HS-5 (cell line): ENCODE data around the gene STK38.
A peak's percentile ranks its signal among the peaks of the same experiment; 100 is the strongest.
"Not testable (repeated sequence)": the region's sequence is repeated elsewhere in the genome, so short reads cannot be mapped to it uniquely, and the experiment has no call there.

Experiments
- DNase-seq: peaks from one replicate; pipeline ENCODE4 v3.0.0-alpha.2; 2012; ENCODE audit warnings: low read depth

The STK38 gene

GRCh38 chr6:36487698-36488097, 59.6 kb downstream of the STK38 start:
- no peak for DNase-seq

GRCh38 chr6:36484736-36485135, 62.5 kb downstream of the STK38 start:
- no peak for DNase-seq

GRCh38 chr6:36483326-36483725, 64.0 kb downstream of the STK38 start:
- not testable (repeated sequence) for DNase-seq

GRCh38 chr6:36479256-36479655, 68.0 kb downstream of the STK38 start:
- DNase-seq: no peak

GRCh38 chr6:36478051-36478526, 69.2 kb downstream of the STK38 start:
- no peak for DNase-seq

- no peak for DNase-seq
Measured at GRCh38 chr6:36469946-36470345, 77.3 kb downstream of the STK38 start.

- DNase-seq: no peak
Measured at GRCh38 chr6:36469148-36469661, 78.1 kb downstream of the STK38 start.

- DNase-seq: no peak
Measured at GRCh38 chr6:36467625-36468024, 79.7 kb downstream of the STK38 start.

GRCh38 chr6:36464233-36464632, 83.0 kb downstream of the STK38 start:
- DNase-seq: no peak

GRCh38 chr6:36463676-36464075, 83.6 kb downstream of the STK38 start:
- peak; percentile 15 for DNase-seq

GRCh38 chr6:36461646-36462045, 85.6 kb downstream of the STK38 start:
- DNase-seq: no peak

- DNase-seq: no peak
Measured at GRCh38 chr6:36460916-36461315, 86.4 kb downstream of the STK38 start.

- no peak for DNase-seq
Measured at GRCh38 chr6:36459501-36459900, 87.8 kb downstream of the STK38 start.

GRCh38 chr6:36455486-36456027, 91.7 kb downstream of the STK38 start:
- DNase-seq: no peak

- DNase-seq: not testable (repeated sequence)
Measured at GRCh38 chr6:36452897-36453296, 94.4 kb downstream of the STK38 start.

- not testable (repeated sequence) for DNase-seq
Measured at GRCh38 chr6:36449173-36449572, 98.1 kb downstream of the STK38 start.

- DNase-seq: no peak
Measured at GRCh38 chr6:36445621-36446020, 101.7 kb downstream of the STK38 start.

- DNase-seq: peak; percentile 71
Measured at GRCh38 chr6:36444470-36444869, 102.8 kb downstream of the STK38 start.
